Measurements from ENCODE around the gene MIR17HG. TPM values are rescaled to one million over a fixed set of nuclear protein-coding genes. Genes with fewer than 3 reads are reported as not detected.

The MIR17HG gene
- total RNA-seq, 3 donors from 2014 or later, result 1.9 to 6.7 (median 6.6) TPM

DNA sequence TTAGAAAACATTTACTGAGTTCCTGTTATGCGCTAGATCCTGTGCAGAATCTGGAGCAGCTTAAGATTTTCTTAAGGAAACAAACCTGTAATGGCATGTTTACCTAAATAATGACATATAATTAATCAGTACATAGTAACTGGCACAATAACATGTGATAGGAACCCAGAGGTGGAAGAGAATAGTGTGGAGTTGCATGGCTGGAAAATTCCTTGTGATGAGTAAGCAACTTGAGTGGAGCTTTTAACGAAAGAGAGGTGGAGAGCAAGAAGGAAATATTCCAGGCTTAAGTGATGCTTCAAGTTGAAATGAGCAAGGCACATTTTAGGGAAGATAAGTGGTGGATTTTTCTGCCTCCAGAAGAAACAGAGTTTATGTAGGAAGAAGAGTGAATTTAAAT, 41.7 kb downstream of the MIR17HG start:
- H3K4me3 ChIP-seq, result no peak overlapping the region
- H3K27me3 ChIP-seq, result peaks cover 0 to 5% of the 10 kb centered on the region in 2 donors
- H3K9me3 ChIP-seq, result no peaks in the 10 kb centered on the region
- DNase-seq (ENCODE audit: low spot score in 2 of 2), result no peak
- intact Hi-C loops (cut with DNase I; ENCODE audit: low total_unique reads), result no loop called here
- H3K36me3 ChIP-seq, result no peaks in the 10 kb centered on the region
- H3K4me1 ChIP-seq, result no peaks in the 10 kb centered on the region
- H3K27ac ChIP-seq, result no peak overlapping the region
- TF ChIP-seq, protein P1, sequence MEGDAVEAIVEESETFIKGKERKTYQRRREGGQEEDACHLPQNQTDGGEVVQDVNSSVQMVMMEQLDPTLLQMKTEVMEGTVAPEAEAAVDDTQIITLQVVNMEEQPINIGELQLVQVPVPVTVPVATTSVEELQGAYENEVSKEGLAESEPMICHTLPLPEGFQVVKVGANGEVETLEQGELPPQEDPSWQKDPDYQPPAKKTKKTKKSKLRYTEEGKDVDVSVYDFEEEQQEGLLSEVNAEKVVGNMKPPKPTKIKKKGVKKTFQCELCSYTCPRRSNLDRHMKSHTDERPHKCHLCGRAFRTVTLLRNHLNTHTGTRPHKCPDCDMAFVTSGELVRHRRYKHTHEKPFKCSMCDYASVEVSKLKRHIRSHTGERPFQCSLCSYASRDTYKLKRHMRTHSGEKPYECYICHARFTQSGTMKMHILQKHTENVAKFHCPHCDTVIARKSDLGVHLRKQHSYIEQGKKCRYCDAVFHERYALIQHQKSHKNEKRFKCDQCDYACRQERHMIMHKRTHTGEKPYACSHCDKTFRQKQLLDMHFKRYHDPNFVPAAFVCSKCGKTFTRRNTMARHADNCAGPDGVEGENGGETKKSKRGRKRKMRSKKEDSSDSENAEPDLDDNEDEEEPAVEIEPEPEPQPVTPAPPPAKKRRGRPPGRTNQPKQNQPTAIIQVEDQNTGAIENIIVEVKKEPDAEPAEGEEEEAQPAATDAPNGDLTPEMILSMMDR (IDR thresholded peaks at IDR 0.05), result no peak
- no peak for TF ChIP-seq POLR2AphosphoS5 (IDR thresholded peaks at IDR 0.05)
- no peak for TF ChIP-seq POLR2A (IDR thresholded peaks at IDR 0.05)

DNA sequence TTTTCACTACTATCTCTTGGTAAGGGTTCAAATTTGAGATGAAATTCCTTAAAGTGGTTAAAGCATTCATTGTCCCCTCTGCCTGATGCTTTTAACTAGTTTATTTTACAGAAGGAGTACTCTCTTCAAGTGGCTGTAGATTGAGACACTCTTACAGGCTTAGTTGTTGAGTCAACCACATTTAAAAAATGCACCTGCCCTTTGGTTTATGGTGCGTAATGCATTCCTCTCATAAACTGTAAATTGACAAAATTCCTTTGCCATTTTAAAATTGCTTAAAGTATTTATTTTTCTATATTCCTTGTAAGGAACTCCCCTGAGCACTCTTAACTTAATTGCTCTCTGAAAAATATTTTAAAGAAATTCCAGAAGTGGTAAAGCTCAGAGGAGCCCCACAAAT, 50.1 kb downstream of the MIR17HG start:
- peaks cover 2 to 38% of the 10 kb centered on the region in 2 donors for H3K27me3 ChIP-seq
- intact Hi-C loops (cut with DNase I; ENCODE audit: low total_unique reads), result no loop called here
- no peak overlapping the region for H3K4me3 ChIP-seq
- no peak for DNase-seq (ENCODE audit: low spot score in 2 of 2)
- TF ChIP-seq POLR2AphosphoS5 (IDR thresholded peaks at IDR 0.05) (no peak), POLR2A (IDR thresholded peaks at IDR 0.05) (no peak)
- TF ChIP-seq, protein P1 (IDR thresholded peaks at IDR 0.05), result no peak
- H3K9me3 ChIP-seq, result no peaks in the 10 kb centered on the region
- no peak overlapping the region for H3K27ac ChIP-seq
- no peaks in the 10 kb centered on the region for H3K36me3 ChIP-seq
- peaks cover 0 to 6% of the 10 kb centered on the region in 2 donors for H3K4me1 ChIP-seq

DNA sequence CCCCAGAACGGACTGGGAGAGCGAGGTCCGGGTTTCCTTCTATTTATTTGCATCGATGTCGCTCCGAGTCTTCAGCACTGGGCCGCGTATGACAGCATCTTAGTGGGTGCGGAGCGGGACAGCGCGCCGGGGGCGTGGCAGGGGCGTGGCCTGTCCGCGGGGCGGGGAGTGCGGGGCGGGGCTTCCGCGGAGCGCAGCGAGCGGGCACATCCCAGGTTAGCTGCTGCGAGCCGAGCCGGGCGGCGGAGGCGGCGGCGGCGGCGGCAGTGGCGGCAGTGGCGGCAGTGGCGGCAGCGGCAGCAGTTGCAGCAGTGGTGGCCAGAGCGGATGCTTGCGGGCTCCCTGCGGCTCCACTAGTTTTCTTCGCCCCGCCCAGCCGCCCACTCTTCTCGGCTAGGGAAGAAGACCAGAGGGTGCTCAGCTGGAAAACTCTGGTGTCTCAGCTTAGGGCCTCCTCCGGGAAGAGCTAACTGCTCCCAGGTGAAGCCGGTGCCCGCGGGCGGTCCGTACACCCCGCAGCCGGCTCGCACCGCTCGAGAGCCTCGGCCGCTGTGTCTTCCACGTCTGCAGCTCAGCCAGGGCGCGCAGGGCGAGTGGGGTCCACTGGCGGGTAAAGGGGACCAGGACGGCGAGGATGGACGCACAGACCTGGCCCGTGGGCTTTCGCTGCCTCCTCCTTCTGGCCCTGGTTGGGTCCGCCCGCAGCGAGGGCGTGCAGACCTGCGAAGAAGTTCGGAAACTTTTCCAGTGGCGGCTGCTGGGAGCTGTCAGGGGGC, 51.1 kb downstream of the MIR17HG start, which contains the start of gene GPC5:
GPC5 (plus strand) TSS at position 209 of the 776 bp plus-strand sequence.
- H3K27me3 ChIP-seq, result peaks cover 2 to 38% of the 10 kb centered on the region in 2 donors
- H3K4me1 ChIP-seq, result peaks cover 0 to 6% of the 10 kb centered on the region in 2 donors
- no peaks in the 10 kb centered on the region for H3K36me3 ChIP-seq
- no peak within 1 kb of the TSS for H3K27ac ChIP-seq
- intact Hi-C loops (cut with DNase I; ENCODE audit: low total_unique reads), result no loop called here
- no peaks in the 10 kb centered on the region for H3K9me3 ChIP-seq
- TF ChIP-seq, protein P1 (IDR thresholded peaks at IDR 0.05), result no peak
- TF ChIP-seq POLR2A (IDR thresholded peaks at IDR 0.05), result no peak
- TF ChIP-seq POLR2AphosphoS5 (IDR thresholded peaks at IDR 0.05), result no peak
- peak; percentile 40 to 53 for DNase-seq (ENCODE audit: low spot score in 2 of 2)
- peak within 1 kb of the TSS; percentile 40 to 68 (median 48) for H3K4me3 ChIP-seq

DNA sequence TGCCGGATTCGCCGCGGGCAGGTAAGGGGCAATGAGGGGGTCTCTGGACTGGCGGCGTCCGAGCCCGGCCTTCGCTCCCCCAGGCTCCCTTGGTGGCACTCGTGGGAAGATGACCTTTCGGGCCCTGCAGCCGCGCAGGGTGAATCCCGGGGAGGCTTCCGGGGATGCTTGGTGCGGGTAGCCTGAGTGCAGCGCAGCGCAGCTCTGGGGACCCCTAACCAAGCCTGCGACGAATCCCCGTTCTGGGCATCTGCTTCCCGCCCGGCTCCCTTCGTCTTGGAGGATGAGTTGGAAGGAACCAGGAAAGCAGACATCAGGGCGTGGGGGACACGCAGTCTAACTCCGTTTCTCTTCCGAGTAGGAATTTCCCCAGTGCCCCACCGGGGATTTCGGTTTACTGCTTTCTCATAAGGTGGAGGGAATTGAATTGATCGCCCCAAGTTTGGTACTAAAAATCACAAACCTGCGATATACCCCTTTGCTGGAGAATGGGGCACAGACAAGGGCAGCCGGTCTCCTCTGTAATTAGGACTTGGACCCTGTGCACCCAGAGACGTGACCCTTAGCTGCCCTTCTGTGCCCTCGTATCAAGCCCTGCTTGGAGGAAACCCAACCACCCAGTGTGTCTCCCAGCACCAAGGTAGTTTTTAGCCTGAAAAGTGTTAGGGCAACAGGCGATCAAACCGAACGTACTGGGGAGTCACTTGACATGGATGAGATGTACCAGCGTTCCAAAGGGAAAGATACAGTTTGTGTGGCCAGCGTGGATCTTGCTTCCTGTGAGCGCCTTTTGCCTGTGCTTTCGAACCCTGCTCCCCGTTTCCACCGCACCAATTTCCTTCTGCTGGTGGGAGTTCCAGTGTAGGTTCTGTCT, 51.9 kb downstream of the MIR17HG start:
- Histone ChIP-seq H3K4me1 (peaks cover 0 to 6% of the 10 kb centered on the region in 2 donors), H3K27me3 (peaks cover 2 to 35% of the 10 kb centered on the region in 2 donors), H3K27ac (no peak overlapping the region), H3K36me3 (no peaks in the 10 kb centered on the region), H3K9me3 (no peaks in the 10 kb centered on the region), H3K4me3 (peak overlapping the region; percentile 40 to 68 (median 48))
- TF ChIP-seq, protein P1 (IDR thresholded peaks at IDR 0.05), result no peak
- TF ChIP-seq POLR2AphosphoS5 (IDR thresholded peaks at IDR 0.05), result no peak
- no peak for TF ChIP-seq POLR2A (IDR thresholded peaks at IDR 0.05)
- intact Hi-C loops (cut with DNase I; ENCODE audit: low total_unique reads), result no loop called here
- no peak for DNase-seq (ENCODE audit: low spot score in 2 of 2)

Measured in breast epithelium (tissue), 4 donors.